PFSK-1 (cell line): ENCODE data around the gene HLA-C.

Experiments used
- POLR2AphosphoS5 ChIP-seq: IDR thresholded peaks from 2 replicates; pipeline ENCODE4 v1.6.1; 2012; ENCODE audit warnings: low read depth, mild to moderate bottlenecking, control low read depth, low read length, moderate library complexity
- SIN3A ChIP-seq: IDR thresholded peaks from 2 replicates; pipeline ENCODE4 v1.6.1; 2012; ENCODE audit warnings: mild to moderate bottlenecking, low read length, moderate library complexity, borderline replicate concordance; ENCODE audit not compliant: insufficient read depth
- TAF1 ChIP-seq: IDR thresholded peaks from 2 replicates; pipeline ENCODE4 v1.6.1; 2012; ENCODE audit warnings: low read length, control low read depth, borderline replicate concordance; ENCODE audit not compliant: insufficient read depth
- TF ChIP-seq, protein P1 (sequence below), 2 experiments: IDR thresholded peaks; 2 replicates each; pipeline versions ENCODE4 v1.6.1 to v1.8.0; 2011 to 2012; ENCODE audit warnings: low read depth in 2 of 2, low read length in 2 of 2, control low read depth in 1 of 2, inconsistent platforms in 1 of 2, mild to moderate bottlenecking in 1 of 2, moderate library complexity in 1 of 2; ENCODE audit not compliant: insufficient read depth in 1 of 2

DNA sequence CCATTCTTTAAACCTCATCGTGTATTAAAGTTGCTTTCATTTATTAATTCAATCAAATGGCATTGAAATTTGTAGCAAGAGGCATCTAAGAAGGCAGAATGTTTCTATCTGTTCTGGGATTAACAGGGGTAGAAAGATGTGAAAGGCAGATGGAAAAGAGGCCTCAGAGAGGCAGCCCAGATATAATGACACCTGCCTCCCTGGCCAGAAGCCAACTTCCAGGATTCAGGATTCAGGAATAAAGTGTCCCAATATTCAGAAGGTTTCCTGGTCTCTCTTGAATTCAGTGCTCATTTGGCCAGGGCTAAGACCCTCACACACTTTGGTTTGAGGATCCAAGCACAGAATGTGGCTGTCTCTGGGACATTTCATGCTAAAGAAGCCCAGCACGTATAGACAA, 45.1 kb upstream of the HLA-C start:
- TF ChIP-seq POLR2AphosphoS5 (no peak), TAF1 (no peak), SIN3A (no peak)
- TF ChIP-seq, protein P1, sequence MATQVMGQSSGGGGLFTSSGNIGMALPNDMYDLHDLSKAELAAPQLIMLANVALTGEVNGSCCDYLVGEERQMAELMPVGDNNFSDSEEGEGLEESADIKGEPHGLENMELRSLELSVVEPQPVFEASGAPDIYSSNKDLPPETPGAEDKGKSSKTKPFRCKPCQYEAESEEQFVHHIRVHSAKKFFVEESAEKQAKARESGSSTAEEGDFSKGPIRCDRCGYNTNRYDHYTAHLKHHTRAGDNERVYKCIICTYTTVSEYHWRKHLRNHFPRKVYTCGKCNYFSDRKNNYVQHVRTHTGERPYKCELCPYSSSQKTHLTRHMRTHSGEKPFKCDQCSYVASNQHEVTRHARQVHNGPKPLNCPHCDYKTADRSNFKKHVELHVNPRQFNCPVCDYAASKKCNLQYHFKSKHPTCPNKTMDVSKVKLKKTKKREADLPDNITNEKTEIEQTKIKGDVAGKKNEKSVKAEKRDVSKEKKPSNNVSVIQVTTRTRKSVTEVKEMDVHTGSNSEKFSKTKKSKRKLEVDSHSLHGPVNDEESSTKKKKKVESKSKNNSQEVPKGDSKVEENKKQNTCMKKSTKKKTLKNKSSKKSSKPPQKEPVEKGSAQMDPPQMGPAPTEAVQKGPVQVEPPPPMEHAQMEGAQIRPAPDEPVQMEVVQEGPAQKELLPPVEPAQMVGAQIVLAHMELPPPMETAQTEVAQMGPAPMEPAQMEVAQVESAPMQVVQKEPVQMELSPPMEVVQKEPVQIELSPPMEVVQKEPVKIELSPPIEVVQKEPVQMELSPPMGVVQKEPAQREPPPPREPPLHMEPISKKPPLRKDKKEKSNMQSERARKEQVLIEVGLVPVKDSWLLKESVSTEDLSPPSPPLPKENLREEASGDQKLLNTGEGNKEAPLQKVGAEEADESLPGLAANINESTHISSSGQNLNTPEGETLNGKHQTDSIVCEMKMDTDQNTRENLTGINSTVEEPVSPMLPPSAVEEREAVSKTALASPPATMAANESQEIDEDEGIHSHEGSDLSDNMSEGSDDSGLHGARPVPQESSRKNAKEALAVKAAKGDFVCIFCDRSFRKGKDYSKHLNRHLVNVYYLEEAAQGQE (IDR thresholded peaks at IDR 0.05; ENCODE audit: insufficient read depth in 1 of 2, low read depth in 2 of 2, low read length in 2 of 2) = no peak
